Fibroblast of gingiva (primary cell): ENCODE results near the gene CCDC57.
"Not testable (repeated sequence)": the region's sequence is repeated elsewhere in the genome, so short reads cannot be mapped to it uniquely, and the experiment has no call there.

Experiments
- DNase-seq: peaks from one replicate; pipeline ENCODE4 v3.0.0-alpha.2; 2011; ENCODE audit warnings: low read depth

Gene CCDC57

DNA sequence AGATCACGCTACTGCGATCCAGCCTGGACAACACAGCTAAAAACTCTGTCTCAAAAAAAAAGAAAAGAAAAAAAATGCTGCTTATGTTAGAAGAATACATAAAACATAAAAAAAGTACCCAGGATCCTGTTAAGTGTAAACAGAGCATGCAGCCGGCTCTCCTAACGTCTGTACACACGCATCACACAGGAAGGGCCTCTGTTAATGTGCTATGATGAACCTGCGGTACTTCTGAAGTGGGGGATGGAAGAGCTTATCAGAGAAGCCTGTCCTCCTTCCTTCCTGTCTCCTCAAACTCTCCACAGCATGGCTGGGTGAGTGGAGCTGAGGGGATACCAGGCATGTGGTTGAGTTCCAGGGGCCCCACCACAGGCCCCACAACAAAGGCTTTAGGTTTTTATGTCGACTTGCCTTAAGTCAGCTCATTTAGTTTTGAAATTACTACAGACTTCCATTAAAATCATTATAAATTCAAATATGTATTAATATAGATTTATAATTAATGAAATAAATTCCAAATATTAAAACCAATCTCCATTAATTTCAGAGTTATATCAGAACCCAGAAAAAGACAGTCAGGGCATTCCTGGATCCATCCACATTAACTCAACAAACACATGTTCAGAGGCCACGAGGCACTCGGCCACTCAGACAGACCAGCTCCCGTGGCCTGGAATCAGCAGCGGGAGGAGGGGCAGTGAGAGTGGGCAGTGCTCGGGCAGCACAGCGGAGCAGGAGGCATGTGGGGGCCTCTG is 11.7 kb downstream of the CCDC57 start:
- no peak for DNase-seq

GRCh38 chr17:82200135-82200534 is 12.5 kb downstream of the CCDC57 start:
- DNase-seq: no peak

DNA sequence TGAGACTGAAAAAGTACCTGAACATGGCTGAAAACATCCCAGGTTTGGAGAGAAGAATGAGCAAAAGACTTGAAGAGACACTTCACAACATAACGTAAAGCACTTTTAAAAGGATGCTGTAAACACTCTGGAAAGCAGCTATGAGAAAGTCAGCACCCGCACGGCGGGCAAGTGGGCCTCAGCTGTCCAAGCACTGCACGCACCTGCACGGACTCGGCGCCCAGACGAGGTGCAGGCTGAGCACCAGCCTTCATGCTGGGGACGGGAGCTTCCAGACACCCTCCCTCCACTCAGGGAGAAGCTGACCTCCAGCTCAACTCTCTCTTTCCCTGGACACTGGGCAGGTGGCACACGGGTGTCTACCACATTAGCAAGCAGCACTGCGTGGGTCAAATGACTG is 13.1 kb downstream of the CCDC57 start:
- DNase-seq: no peak

DNA sequence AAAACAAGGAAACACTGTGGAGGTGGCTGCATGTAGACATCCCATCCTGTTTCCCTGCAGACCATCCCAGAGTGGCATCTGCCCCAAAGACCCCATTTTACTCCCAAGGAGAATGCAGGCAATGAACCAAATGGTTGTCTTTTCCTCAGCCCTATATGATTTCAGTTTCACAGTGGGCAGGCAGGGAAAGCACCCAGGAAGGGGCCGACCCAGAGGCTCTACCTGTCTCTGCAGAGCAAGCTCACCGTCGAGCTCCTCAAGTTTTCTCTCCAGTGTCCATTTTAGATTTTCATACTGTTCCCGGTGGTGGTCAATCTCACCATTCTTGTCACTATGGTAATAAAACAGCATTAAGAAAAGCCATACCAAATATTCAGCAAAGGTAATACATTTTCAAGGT is 14.6 kb downstream of the CCDC57 start:
- DNase-seq: no peak

GRCh38 chr17:82195675-82196672 is 16.7 kb downstream of the CCDC57 start:
- DNase-seq: no peak

GRCh38 chr17:82194765-82195164 is 17.9 kb downstream of the CCDC57 start:
- DNase-seq: no peak

GRCh38 chr17:82193520-82194220 is 19.0 kb downstream of the CCDC57 start:
- no peak for DNase-seq

DNA sequence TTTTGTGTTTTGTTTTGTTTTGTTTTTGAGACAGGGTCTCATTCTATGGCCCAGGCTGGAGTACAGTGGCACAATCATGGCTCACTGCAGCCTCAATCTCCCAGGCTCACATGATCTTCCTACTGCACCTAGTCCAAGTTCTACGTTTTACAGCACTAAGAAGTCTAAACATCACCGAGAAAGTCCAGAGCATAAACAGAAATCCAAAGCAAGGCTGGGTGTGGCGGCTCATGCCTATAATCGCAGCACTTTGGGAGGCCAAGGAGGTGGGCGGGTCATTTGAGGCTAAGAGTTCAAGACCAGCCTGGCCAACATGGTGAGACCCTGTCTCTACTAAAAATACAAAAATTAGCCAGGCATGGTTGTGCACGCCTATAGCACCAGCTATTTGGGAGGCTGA is 19.6 kb downstream of the CCDC57 start:
- not testable (repeated sequence) for DNase-seq

GRCh38 chr17:82188001-82188961 is 24.4 kb downstream of the CCDC57 start:
- no peak for DNase-seq

DNA sequence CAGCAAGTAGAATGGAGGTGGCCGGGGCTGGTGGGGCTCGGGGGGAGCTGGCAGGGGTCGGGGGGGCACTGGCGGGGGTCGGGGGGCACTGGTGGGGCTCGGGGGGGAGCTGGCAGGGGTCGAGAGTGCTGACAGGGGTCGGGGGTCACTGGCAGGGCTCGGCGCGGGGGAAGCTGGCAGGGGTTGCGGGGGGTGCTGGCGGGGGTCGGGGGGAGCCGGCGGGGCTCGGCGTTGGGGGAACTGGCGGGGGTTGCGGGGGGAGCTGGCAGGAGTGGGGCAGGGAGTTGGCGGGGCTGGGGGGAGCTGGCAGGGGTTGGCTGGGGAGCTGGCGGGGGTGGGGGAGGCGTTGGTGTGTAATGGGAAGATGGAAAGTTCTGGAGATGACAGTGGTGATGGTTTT is 25.1 kb downstream of the CCDC57 start:
- no peak for DNase-seq

- DNase-seq: no peak
Measured at GRCh38 chr17:82186221-82186620, 26.4 kb downstream of the CCDC57 start.

- no peak for DNase-seq
Measured at GRCh38 chr17:82184761-82185160, 27.9 kb downstream of the CCDC57 start.

DNA sequence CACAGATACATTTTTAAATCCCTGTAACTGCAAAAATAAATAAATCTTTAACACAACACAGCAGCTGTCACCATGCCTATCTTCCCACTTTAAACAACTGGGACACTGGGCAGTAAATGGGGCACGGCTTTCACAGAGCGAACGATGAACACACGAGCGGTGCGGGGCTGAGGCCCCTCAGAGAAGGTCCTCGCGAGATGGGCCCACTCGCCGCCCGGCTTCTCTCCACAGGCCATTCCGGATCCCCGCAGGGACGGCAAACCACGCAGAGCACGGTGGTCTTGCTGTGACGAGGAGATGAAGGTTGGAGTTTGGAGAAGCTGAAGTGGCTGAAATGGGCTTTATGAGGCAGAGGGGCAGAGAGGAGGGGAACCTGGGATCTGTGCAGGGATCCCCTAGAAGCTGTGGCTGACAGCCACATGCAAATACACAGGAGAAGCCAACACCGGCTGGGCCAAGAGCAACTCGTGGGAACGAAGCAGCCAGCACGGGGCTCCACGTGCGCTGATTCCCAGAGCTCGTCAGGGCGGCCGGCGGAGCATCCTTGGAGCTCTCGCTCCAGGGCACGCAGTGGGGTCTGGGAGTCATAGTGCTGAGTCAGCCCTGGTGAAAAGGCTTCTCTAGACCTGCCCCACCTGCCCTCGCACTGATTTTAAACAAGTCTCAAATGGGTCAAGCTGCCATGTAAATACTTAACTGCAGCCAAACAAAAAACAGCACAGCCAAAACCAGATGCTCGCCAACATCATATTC is 31.7 kb downstream of the CCDC57 start:
- DNase-seq: no peak

DNA sequence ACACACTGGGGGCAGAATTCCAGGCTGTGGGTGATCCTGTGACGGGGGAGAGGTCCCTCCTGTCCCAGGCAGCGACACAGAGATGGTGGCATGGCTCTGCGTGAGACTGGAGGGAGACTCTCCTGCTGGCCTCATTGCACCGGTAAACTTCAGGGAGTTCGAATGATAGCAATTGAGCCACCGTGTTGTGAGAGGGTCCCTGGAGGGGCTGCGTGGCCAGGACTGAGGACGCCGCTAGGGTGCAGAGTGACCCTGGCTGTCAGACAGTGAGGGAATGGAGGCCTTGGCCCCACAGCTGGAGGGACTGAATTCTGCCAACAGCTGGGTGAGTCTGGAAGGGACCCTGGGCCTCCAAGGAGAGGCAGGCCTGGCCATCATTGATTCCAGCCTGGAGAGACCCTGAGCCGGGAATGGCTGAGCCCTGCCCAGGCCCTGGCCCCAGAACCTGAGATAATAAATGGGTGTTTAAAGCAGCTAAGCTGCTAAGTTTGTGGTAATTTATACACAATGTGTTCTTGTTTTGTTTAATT is 32.6 kb downstream of the CCDC57 start:
- DNase-seq: no peak

DNA sequence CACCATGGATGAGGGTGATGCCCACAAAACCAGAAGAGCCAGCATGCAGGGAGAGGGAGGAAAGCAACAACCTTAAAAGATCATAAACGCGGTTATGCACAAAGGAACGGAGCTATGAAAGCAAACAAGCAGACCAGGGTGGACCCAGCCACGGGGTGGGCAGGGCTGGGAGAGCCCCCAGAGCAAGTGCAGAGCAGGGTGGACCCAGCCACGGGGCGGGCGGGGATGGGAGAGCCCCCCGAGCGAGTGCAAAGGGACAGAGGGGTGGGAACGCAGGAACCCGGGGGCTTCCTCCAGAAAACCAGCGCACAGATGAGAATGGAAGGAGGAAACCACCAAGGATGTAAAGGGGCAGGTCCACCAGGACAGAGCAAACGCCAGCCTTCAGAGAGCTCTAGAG is 33.2 kb downstream of the CCDC57 start:
- no peak for DNase-seq

- no peak for DNase-seq
Measured at GRCh38 chr17:82178499-82179261, 34.0 kb downstream of the CCDC57 start.

GRCh38 chr17:82177761-82178498 is 34.7 kb downstream of the CCDC57 start:
- no peak for DNase-seq

DNA sequence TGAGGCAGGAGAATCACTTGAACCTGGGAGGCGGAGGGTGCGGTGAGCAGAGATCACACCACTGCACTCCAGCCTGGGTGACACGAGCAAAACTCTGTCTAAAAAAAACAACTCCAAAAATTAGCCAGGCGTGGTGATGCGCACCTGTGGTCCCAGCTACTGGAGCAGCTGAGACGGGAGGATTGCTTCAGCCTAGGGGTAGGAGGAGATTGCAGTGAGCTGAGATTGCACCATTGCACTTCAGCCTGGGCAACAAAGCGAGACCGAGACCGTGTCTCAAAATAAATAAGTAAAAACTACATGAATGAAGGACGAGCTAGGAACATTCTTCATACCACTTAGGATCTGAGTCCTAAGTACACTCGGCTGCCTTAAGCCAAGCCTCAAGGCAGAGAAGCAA is 35.4 kb downstream of the CCDC57 start:
- no peak for DNase-seq

DNA sequence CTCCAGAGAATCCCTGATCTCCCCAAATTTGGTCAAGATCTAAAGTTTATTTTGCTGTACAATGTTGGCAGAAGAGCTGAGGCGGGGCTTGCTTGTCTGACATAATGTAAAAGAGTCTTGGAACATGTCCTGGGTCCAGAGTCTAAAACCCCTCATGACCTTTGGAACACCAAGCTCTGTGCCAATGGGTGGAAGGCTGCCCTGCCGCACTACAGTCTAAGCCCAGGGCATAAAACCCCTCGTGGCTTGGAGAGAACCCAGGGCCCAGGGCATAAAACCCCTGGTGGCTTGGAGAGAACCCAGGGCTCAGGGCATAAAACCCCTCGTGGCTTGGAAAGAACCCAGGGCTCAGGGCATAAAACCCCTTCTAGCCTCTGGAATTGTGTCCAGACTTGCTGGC is 36.7 kb downstream of the CCDC57 start:
- no peak for DNase-seq
